NCI-H774 (cell line): ENCODE results near the gene FBRSL1.

Experiments
- DNase-seq: peaks from one replicate; lab custom pipeline; 2025; lab: John Stamatoyannopoulos, UW

FBRSL1 gene

GRCh38 chr12:132496710-132497109, 6.8 kb downstream of the FBRSL1 start:
- DNase-seq, result no peak

GRCh38 chr12:132497514-132498405, 7.8 kb downstream of the FBRSL1 start:
- no peak for DNase-seq

GRCh38 chr12:132498931-132499330, 9.0 kb downstream of the FBRSL1 start:
- DNase-seq, result no peak

GRCh38 chr12:132500142-132500855, 10.3 kb downstream of the FBRSL1 start:
- DNase-seq, result no peak

GRCh38 chr12:132500856-132501180, 10.9 kb downstream of the FBRSL1 start:
- no peak for DNase-seq

- no peak for DNase-seq
Measured at GRCh38 chr12:132501204-132501940, 11.4 kb downstream of the FBRSL1 start.

GRCh38 chr12:132502149-132502881, 12.4 kb downstream of the FBRSL1 start:
- no peak for DNase-seq

GRCh38 chr12:132502882-132503193, 12.9 kb downstream of the FBRSL1 start:
- DNase-seq, result no peak

- DNase-seq, result no peak
Measured at GRCh38 chr12:132503618-132504204, 13.8 kb downstream of the FBRSL1 start.

- DNase-seq, result no peak
Measured at GRCh38 chr12:132505105-132505851, 15.3 kb downstream of the FBRSL1 start.

GRCh38 chr12:132505852-132506219, 15.9 kb downstream of the FBRSL1 start:
- DNase-seq, result no peak

- no peak for DNase-seq
Measured at GRCh38 chr12:132506328-132507160, 16.6 kb downstream of the FBRSL1 start.

GRCh38 chr12:132507161-132507538, 17.2 kb downstream of the FBRSL1 start:
- no peak for DNase-seq

- DNase-seq, result no peak
Measured at GRCh38 chr12:132507656-132508490, 17.9 kb downstream of the FBRSL1 start.

- no peak for DNase-seq
Measured at GRCh38 chr12:132508491-132508740, 18.5 kb downstream of the FBRSL1 start.

- DNase-seq, result no peak
Measured at GRCh38 chr12:132508860-132509732, 19.1 kb downstream of the FBRSL1 start.

GRCh38 chr12:132510111-132510724, 20.3 kb downstream of the FBRSL1 start:
- no peak for DNase-seq
